GM18519 (cell line): ENCODE results near the gene TEX53.

ENCODE experiments used
- ATAC-seq: cut with Tn5 transposase; IDR thresholded peaks from one replicate; pipeline ENCODE4 v1.9.1; 2021; ENCODE audit warnings: mild to moderate bottlenecking, moderate library complexity; ENCODE audit not compliant: unreplicated experiment, low FRiP score

TEX53 gene

DNA sequence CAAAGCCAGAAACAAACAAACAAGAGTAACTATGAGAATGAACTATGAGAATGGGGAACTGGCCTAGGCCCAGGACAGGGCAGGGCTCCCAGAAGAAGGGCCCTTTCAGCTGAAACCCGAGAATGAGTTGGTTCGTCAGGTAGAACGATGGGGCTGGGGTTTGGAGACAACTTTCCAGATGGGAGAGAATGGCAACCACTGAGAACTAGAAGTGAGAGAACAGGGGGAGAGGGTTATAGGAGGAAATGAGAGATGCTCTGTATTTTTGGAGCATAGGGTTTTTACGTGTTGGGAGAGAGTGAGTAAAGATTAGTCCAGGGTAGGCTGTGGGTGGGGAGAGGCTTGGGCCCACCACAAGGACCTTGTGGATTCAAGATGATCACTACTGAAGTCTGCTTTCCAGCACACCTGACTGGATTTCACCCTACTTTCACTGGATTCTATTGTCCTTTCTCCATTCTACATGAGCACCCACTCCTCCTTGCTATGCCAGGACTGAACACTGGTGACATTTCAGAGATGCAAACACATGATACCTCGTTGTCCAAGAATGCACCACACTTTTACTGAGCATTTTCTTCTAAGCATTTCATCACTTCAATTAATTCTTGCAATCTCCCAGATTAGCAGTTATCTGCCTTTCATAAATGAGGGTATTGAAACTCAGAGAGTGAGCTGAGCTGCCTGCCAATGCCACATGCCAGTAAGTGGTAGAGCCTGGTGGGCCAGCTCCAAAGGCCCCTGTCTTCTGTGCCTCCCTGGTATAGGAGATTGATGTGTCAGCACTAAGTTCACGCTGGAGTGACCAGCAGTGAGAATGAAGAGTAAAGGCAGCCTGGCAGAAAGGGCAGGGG lies 49.7 kb downstream of the TEX53 start:
- ATAC-seq: peak; percentile 40

DNA sequence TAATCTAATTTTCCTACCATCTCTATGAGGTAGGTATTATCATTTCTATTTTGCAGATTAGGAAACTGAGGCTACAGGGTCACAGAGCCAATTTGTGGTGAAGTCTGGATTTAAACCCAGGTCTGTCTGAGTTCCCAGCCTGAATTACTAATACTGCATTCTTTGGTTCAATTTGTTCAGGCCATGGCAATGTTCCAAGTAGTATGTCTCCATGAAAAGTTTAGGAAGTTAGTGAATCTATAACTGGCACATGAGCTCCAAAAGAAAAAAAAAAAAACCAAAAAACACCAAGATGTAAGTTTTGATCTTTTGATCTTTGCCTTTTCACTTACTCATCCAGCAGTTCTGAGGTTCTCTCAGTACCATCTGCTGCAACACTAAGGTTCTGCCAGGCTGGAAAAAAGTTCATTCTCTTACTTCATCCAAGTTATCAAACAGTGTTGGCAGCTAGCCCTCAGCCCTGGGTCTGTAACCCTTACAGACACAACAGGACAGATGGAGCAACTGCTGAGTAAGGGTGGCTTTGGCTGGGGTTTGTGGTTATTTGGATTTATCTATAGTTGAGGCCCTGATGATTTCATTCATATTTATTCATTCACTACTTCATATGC lies 50.9 kb downstream of the TEX53 start:
- no peak for ATAC-seq
